GM03348 (cell line): ENCODE measurements around the gene LDLRAD4.

Experiments
- DNase-seq: peaks from one replicate; pipeline ENCODE4 v3.0.0; 2012; ENCODE audit warnings: low spot score

The LDLRAD4 gene

GRCh38 chr18:13309031-13309747 is 90.6 kb downstream of the LDLRAD4 start:
- DNase-seq: no peak

DNA sequence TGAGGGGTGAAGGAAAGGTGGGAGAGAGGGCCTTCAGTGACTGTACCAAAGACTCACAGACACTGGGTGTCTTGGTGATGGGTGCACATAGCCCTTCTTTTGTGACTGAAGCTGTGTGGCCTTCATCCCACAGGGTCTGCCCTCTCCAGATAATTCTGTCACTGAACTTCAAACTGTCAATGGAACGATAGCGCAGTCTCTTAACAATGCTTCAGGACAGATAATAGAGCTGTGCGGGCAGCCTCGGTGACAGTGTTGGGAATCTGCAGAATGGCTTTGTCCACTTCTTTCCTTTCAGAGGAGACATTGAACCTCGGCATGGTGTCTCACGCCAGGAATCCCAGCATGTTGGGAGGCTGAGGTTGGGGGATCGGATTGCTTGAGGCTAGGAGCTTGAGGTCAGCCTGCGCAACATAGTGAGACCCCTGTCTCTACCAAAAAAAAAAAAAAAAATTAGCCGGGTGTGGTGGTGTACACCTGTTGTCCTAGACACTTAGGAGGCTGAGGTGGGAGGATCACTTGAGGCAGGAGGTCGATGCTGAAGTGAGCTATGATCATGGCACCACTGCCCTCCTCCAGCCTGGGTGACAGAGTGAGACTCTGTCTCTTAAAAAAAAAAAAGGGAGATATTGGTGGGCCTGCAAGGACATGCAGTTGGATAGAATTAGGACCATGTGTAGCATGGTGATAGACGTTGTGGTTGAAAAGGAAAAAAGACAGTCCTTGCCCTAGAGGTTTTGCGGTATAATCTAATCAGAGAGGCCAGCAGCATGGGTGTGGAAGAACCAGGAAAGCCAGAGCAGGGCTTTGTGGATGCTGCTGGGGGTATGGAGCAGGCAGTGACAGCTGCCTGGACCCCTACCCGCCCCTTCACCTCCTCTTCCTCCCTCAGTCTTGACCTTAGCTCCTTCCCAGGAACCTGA is 91.4 kb downstream of the LDLRAD4 start:
- no peak for DNase-seq

DNA sequence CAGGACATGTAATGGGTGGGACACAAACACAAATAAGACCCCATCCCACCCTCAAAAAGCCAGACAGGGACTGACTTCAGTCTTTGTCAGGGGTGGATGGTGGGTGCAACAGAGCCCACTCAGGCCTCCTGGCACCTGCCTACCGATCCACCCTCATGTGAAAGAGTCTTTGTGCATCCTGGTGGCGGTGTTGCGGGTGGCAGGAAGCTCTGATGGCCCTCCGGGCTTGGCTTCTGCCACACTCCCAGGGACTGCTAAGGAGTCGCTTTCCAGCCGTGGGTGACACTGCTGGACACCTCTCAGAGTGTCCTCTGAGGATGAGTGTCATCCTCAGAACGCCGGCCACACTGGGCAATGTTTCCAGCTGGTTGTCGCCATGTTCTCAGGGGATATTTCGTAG is 92.6 kb downstream of the LDLRAD4 start:
- no peak for DNase-seq

DNA sequence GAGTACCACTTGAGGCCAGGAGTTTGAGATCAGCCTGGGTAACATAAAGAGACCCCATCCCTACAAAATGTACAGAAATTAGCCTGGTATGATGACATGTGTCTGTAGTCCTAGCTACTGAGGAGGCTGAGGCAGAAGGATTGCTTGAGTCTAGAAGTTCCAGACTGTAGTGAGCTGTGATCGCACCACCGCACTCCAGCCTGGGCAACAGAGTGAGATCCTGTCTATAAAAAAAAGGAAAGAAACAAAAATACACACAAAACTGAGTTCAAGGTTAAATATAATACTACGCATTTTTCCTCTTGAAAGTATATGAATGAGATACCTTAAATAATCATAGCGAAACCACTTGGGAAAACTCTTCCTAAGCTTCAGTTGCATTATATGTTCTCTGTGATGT is 94.0 kb downstream of the LDLRAD4 start:
- DNase-seq: no peak

DNA sequence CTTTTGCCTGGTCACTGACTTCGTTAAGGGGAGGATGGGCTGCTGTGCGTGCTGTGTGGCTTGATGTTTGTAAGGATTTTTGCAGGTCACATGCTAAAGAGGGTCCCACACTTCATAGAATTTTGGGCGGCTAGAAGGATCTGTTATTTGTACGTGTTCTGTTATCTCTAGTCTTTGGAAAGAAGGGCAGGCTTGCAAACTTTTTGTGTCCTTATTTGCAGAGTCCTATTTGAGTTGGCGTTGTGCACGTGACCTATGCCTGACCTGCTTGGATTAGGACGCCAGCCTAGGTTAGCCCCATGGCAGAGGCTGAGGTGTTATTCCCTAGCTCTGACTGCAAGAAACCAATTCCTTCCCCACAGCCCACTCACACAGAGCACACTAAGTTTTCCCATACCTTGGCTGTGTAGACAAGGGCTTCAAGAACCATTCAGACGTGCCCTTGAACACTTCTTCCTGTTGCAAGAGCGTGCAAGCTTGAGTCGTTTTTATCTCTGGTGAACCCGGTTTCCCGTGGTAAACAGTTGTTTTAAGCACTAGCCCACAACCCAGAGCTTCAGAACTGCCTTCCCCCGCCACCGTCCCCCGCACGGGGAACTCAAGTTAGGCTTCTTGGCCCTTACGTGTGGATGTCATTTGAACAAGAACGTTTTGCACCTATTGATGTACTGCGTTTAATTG is 94.6 kb downstream of the LDLRAD4 start:
- DNase-seq: no peak

DNA sequence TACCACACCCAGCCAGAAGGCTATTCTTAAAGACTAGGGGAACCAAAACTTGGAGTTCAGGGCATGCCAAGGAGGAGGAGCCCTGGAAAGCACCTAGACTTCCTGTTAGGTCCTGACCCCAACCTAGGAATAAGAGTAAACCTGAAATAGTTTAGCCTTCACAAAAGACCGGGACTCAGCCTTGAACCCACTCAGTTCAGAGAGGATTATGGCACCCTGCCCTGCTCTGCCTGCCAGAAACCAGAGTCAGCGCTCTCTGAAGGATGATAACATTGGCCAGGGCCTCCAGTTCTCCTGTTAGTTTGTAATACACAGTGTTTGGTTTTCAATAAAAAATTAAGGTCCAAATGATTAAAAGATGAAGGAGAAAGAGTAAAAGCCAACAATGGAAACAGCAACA is 96.4 kb downstream of the LDLRAD4 start:
- no peak for DNase-seq

DNA sequence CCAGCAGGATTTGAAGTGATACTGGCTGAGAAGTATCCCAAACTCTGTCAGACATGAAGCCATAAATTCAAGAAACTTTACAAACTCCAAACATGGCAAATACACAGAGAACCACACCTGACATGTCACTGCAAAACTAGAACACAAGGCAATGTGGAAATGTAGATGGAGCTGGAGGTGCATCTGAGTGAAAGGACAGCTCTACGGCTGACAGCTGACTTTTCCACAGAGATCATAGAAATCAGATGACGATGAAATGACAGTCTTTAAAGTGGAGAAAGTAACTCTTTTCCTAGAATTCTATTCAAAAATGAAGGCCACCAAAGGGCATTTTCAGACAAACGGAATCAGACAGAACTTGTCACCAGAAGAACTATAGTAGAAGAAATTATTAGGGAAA is 97.5 kb downstream of the LDLRAD4 start:
- no peak for DNase-seq

DNA sequence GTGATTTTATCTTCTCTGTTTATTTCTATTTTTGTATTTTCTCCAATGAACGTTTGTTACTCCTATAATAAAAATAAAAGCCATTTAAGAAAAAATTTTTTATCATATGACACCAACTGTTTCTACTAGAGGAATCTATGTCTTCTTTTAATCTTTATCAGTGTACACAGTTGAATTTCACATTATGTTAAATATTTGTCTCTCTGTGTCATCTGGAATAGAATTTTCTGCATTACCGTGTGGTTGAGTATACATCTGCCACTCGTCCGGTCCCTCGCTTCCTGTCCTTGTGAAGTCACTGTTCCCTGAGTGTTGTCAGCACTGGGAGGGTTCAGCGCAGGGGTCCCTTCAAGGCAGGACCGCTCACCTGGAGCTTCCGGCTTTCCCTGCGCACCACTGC is 99.2 kb downstream of the LDLRAD4 start:
- no peak for DNase-seq

- no peak for DNase-seq
These were observed 100.4 kb downstream of the LDLRAD4 start for GRCh38 chr18:13318731-13319501.

GRCh38 chr18:13319629-13320028 is 101.1 kb downstream of the LDLRAD4 start:
- no peak for DNase-seq

DNA sequence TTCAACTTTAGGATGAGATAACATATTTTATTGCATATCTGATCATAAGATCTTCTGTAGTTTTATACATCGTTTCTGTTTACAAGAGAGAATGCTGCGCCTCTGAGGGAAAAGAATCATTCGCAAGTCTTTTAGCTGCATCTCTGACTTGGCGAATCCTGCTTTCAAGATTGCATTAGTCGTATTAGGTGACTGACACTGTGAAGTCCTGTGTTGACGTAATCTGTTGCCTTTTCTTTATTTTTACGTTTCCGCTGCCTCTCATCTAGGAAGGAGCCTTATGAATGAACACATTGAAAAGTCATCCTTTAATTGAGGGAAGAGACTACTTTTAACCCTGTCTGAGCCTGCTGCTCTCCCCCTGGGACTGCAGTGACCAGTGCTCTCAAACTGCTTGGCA is 101.5 kb downstream of the LDLRAD4 start:
- no peak for DNase-seq

DNA sequence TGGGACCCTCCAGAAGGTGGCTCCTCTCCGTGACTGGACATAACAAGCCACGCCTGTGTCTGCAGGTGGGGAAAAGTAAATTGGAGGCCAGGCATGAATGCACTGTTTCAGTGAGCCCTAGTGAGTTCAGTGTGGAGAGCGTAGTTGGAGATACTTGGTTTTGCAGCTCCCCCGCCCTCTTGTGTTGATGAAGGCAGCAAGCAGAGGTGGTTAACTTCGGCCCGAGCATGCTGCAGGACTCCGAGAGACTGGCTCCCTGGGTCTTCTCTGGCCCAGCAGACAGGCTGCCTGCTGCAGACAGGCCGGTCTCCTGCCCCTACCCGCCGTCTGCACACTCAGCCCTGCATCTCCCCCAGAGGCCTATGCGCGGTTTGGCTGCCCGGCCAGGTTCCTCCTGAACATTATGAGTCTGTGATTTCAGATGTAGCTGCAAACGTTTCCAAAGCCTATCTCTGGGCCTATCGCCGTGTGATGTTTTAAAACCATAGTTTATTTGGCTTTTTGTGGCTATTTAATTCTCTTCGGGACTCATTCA is 102.4 kb downstream of the LDLRAD4 start:
- no peak for DNase-seq

DNA sequence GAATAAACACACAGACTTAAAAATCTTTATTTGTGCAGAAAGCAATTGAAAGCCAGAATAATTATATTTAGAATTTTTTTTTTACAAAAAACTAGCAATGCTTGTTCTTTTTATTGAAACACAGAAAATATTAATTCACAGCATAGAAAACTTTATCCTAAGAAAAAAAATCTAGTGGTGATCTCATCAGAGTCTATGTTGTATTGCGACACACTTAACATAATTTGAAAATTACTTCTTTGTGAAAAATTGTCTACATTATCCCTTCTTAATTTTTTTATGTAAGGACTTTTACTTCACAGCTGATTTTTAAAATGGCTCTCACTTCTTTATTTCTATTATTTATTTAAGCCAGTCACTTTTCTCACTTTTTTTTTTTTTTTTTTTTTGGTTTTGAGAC is 103.4 kb downstream of the LDLRAD4 start:
- no peak for DNase-seq

DNA sequence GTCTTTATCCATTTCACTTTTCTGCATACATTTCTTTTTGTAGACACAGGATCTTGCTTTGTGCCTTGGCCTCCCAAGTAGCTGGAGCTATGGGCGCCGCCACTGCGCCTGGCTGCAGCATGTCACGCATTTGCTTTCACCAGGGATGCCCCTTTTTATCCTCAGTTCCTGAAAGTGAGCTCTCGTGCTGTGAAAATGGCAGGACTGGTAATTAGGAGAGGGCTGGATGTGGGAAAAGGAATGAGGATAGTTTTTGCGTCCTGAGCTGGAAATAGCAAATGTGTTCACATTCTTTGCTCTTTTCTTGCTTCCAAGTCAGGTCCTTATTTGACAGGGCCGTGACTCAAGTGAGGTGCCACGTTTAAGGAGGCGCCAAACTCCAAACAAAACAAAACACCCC is 104.6 kb downstream of the LDLRAD4 start:
- DNase-seq: no peak

GRCh38 chr18:13324880-13325279 is 106.3 kb downstream of the LDLRAD4 start:
- no peak for DNase-seq

- DNase-seq: no peak
These were observed 109.7 kb downstream of the LDLRAD4 start for GRCh38 chr18:13328213-13328612.

- no peak for DNase-seq
These were observed 112.4 kb downstream of the LDLRAD4 start for GRCh38 chr18:13330996-13331395.

- DNase-seq: no peak
These were observed 113.3 kb downstream of the LDLRAD4 start for GRCh38 chr18:13331846-13332245.

DNA sequence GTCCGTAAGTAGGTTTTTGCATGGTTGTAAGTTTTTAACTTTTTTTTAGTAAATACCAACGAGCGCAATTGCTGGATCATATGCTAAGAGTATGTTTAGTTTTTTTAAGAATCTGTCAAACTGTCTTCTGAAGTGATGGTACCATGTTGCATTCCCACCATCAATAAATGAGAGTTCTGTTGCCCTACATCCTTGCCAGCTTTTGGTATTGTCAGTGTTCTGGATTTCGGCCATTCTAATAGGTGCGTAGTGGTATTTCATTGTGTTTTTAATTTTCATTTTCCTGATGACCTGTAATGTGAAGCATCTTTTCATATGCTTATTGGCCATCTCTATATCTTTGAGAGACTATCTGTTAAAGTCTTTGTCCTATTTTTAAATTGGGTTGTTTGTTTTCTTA is 114.3 kb downstream of the LDLRAD4 start:
- no peak for DNase-seq

GRCh38 chr18:13335903-13336302 is 117.3 kb downstream of the LDLRAD4 start:
- no peak for DNase-seq

- peak; percentile 31 for DNase-seq
These were observed 118.3 kb downstream of the LDLRAD4 start for GRCh38 chr18:13336841-13337240.

GRCh38 chr18:13337369-13337768 is 118.8 kb downstream of the LDLRAD4 start:
- DNase-seq: no peak
